RWPE1 (cell line): ENCODE measurements around the gene ANXA11.
"Not testable (repeated sequence)": the region's sequence is repeated elsewhere in the genome, so short reads cannot be mapped to it uniquely, and the experiment has no call there.

Experiments
- CTCF ChIA-PET: fragments of 350-600 bp; sonication (Branson Sonifier 250); formaldehyde crosslinking; extraction: SDS; loops from one replicate; lab custom pipeline; 2021; lab: Yijun Ruan, JAX
- POLR2A ChIA-PET: fragments of 400-600 bp; formaldehyde crosslinking; extraction: SDS; loops from one replicate; lab custom pipeline; 2020; ENCODE audit warnings: antibody characterized with exemption; ENCODE audit not compliant: low non-redundant PET; lab: Yijun Ruan, JAX
- DNase-seq: peaks from one replicate; pipeline ENCODE4 v3.0.0; 2012; ENCODE audit warnings: low spot score
- H3K27ac ChIP-seq: fragments of 450-650 bp; 2 replicates; pipeline ENCODE4 v1.5.1; 2017
- CTCF ChIP-seq: fragments of 450-650 bp; conservative IDR thresholded peaks from 2 replicates; pipeline ENCODE4 v1.5.1; 2017; ENCODE audit warnings: low read depth, mild to moderate bottlenecking

Gene ANXA11

GRCh38 chr10:80202934-80203834 lies 2.2 kb downstream of the ANXA11 start:
- ChIA-PET CTCF (interaction anchor here (0.6 to 2.0 kb wide), 6 partner anchors 19 to 726 kb away, joined by 3 to 7 read pairs (median 4); no protein-coding TSS in a partner anchor), POLR2A (interaction anchor here (1.0 kb wide), 1 partner anchor 39 kb away, joined by 4 read pairs; no protein-coding TSS in a partner anchor)
- TF ChIP-seq CTCF, result no peak; the same call in 1 of the 2 replicates
- peak overlapping the region; percentile 93 for H3K27ac ChIP-seq
- DNase-seq, result peak; percentile 34

- H3K27ac ChIP-seq, result peak overlapping the region; percentile 93; the same call in 1 of the 2 replicates
- CTCF ChIA-PET, result interaction anchor here (1.0 kb wide), 1 partner anchor 20 kb away, joined by 3 read pairs; no protein-coding TSS in a partner anchor
- DNase-seq, POLR2A ChIA-PET: not testable (repeated sequence)
These were observed 2.8 kb downstream of the ANXA11 start for GRCh38 chr10:80202530-80202929.

- ChIA-PET CTCF (no interaction called here), POLR2A (no interaction called here)
- TF ChIP-seq CTCF, result no peak
- DNase-seq, result no peak
- no peak overlapping the region for H3K27ac ChIP-seq
These were observed 3.7 kb downstream of the ANXA11 start for GRCh38 chr10:80201608-80202141.

GRCh38 chr10:80200687-80201086 lies 4.7 kb downstream of the ANXA11 start:
- no peak for TF ChIP-seq CTCF
- H3K27ac ChIP-seq, result no peak overlapping the region
- no peak for DNase-seq
- CTCF ChIA-PET, result no interaction called here
- POLR2A ChIA-PET, result no interaction called here

- no peak for TF ChIP-seq CTCF
- POLR2A ChIA-PET, result no interaction called here
- DNase-seq, result no peak
- no peak overlapping the region for H3K27ac ChIP-seq
- CTCF ChIA-PET, result no interaction called here
These were observed 5.1 kb downstream of the ANXA11 start for GRCh38 chr10:80200259-80200658.

- ChIA-PET CTCF (no interaction called here), POLR2A (no interaction called here)
- TF ChIP-seq CTCF, result no peak
- no peak overlapping the region for H3K27ac ChIP-seq
- no peak for DNase-seq
These were observed 5.5 kb downstream of the ANXA11 start for GRCh38 chr10:80199828-80200227.
